Measurements from ENCODE around the gene CDH18. TPM values are rescaled to one million over a fixed set of nuclear protein-coding genes. Genes with fewer than 3 reads are reported as not detected.

CDH18 gene
- total and polyA plus RNA-seq, 2 of the 13 experiments (the other 11 are each of a cell fraction or from before 2014, with no cell fraction given), result not detected

- TF ChIP-seq ZNF317 (CRISPR knock-in tag; IDR thresholded peaks at IDR 0.05), result no peak
- no peak for TF ChIP-seq U2AF1 (optimal IDR thresholded peaks at IDR 0.05; ENCODE audit: low read depth, low read length)
These were observed 47.8 kb downstream of the CDH18 start (continued) for GRCh38 chr5:19940192-19940591.

GRCh38 chr5:19930451-19930850 is 57.5 kb downstream of the CDH18 start:
- Histone ChIP-seq H3K4me3 (replicated peaks in 1 of 3; ENCODE audit: insufficient read depth in 1 of 3, low read depth in 2 of 3, low read length in 3 of 3) (no peak overlapping the region), H3K27ac (ENCODE audit: extremely low read length, insufficient read depth, low read length) (no peak overlapping the region), H2AFZ (ENCODE audit: low read length) (no peak overlapping the region), H3K9me3 (ENCODE audit: low read length) (no peaks in the 10 kb centered on the region), H3K4me2 (ENCODE audit: low read depth, low read length) (no peak overlapping the region), H3K4me1 (ENCODE audit: insufficient read depth, low read length) (no peaks in the 10 kb centered on the region), H3K27me3 (ENCODE audit: control insufficient read depth in 1 of 2, insufficient read depth in 2 of 2, low read length in 2 of 2) (no peaks in the 10 kb centered on the region; a peak in 1 of 5 replicates), H3K36me3 (replicated peaks in 1 of 2; ENCODE audit: control insufficient read depth in 1 of 2, insufficient read depth in 2 of 2, low read length in 2 of 2) (no peaks in the 10 kb centered on the region), H3K9ac (ENCODE audit: insufficient read depth, low read depth, low read length) (no peak overlapping the region), H3K79me2 (ENCODE audit: insufficient read depth, low read length) (no peaks in the 10 kb centered on the region), H4K20me1 (ENCODE audit: insufficient read depth, low read length) (no peaks in the 10 kb centered on the region)
- in situ Hi-C loops (cut with HindIII; ENCODE audit: extremely low pct_ligation_motif_present, low pct_unique_long_range_greater_than_20kb) (no loop called here), intact Hi-C loops (cut with micrococcal nuclease; ENCODE audit: unreplicated experiment) (no loop called here)
- CTCF ChIA-PET (ENCODE audit: low intra/inter-chr PET ratio, low total read pairs), result no interaction called here
- no TSS peak for BruUV-seq (replicated peaks)
- 9% methylated on average over 5 of the region's 5 CpGs for WGBS (ENCODE audit: low lambda C conversion rate)
- FAIRE-seq (no peak), DNase-seq (ENCODE audit: low spot score) (no peak), ATAC-seq (no peak)
- POLR2A ChIA-PET, result no interaction called here
- TF ChIP-seq CENPBD1 (CRISPR knock-in tag; IDR thresholded peaks at IDR 0.05; ENCODE audit: borderline replicate concordance, low read depth) (no peak), NR2F6 (IDR thresholded peaks at IDR 0.05) (no peak), NR2F6 (CRISPR knock-in tag; IDR thresholded peaks at IDR 0.05) (no peak), MYC (CRISPR knock-in tag; IDR thresholded peaks at IDR 0.05; ENCODE audit: borderline replicate concordance) (no peak), YEATS2 (CRISPR knock-in tag; IDR thresholded peaks at IDR 0.05; ENCODE audit: borderline replicate concordance) (no peak), ATF5 (CRISPR knock-in tag; IDR thresholded peaks at IDR 0.05; ENCODE audit: low read depth) (no peak), ZNF260 (CRISPR knock-in tag; IDR thresholded peaks at IDR 0.05; ENCODE audit: borderline replicate concordance, low read depth) (no peak), ZNF460 (CRISPR knock-in tag; IDR thresholded peaks at IDR 0.05; ENCODE audit: borderline replicate concordance) (no peak), BRCA1 (CRISPR knock-in tag; IDR thresholded peaks at IDR 0.05) (no peak), ETS1 (CRISPR knock-in tag; IDR thresholded peaks at IDR 0.05) (no peak)
